Breast epithelium (tissue), 4 donors: ENCODE measurements around the gene DDX39B. TPM values are rescaled to one million over a fixed set of nuclear protein-coding genes. Genes with fewer than 3 reads are reported as not detected.

Experiments
- DNase-seq, 2 donors: peaks; one replicate each; pipeline ENCODE4 v3.0.0-alpha.2; 2019; ENCODE audit warnings: low spot score in 2 of 2
- H3K27ac ChIP-seq, 2 donors: fragments of 200-600 bp; sonication (generic) in 1 of 2; one replicate each; pipeline ENCODE4 v1.5.1; 2016 to 2019; ENCODE audit warnings: mild to moderate bottlenecking in 1 of 2
- H3K27me3 ChIP-seq, 2 donors: fragments of 200-600 bp; sonication (generic) in 1 of 2; one replicate each; pipeline versions ENCODE4 v1.5.1 to v1.6.0; 2017 to 2019; ENCODE audit warnings: control low read depth in 1 of 2, mild to moderate bottlenecking in 1 of 2
- H3K36me3 ChIP-seq: fragments of 200-600 bp; one replicate; pipeline ENCODE4 v1.5.1; 2019
- H3K4me1 ChIP-seq, 2 donors: fragments of 200-600 bp; sonication (generic); one replicate each; pipeline ENCODE4 v1.5.1; 2016 to 2019; ENCODE audit warnings: control low read depth in 1 of 2
- H3K4me3 ChIP-seq, 3 donors: fragments of 200-600 bp; sonication (generic); 1 replicate in 2 of 3; 2 replicates in 1 of 3; pipeline ENCODE4 v1.5.1; 2016 to 2019; ENCODE audit warnings: mild to moderate bottlenecking in 3 of 3, moderate library complexity in 2 of 3
- H3K9me3 ChIP-seq, 2 donors: fragments of 200-600 bp; sonication (generic) in 1 of 2; one replicate each; pipeline ENCODE4 v1.5.1; 2016 to 2019; ENCODE audit warnings: control low read depth in 1 of 2
- POLR2A ChIP-seq: fragments of 450-650 bp; IDR thresholded peaks from one replicate; pipeline ENCODE4 v1.6.1; 2016; ENCODE audit warnings: antibody characterized with exemption, mild to moderate bottlenecking, moderate library complexity
- POLR2AphosphoS5 ChIP-seq, 3 donors: sonication (generic); formaldehyde crosslinking; IDR thresholded peaks; one replicate each; pipeline ENCODE4 v1.6.1; 2017; ENCODE audit warnings: antibody characterized with exemption in 3 of 3
- intact Hi-C: fragments of 100-400 bp; cut with DNase I; formaldehyde crosslinking; loops from one replicate; pipeline ENCODE4 v1.15.1; 2023; ENCODE audit warnings: low total_unique reads
- total RNA-seq, 3 donors: library from RNA; depleted of rRNA; stranded (reverse); fragments of >200 nt; gene quantifications; one replicate each; pipeline ENCODE4 v1.1.0, GENCODE V29; 2016
- TF ChIP-seq, protein P1 (sequence below), 3 donors: fragments of 450-650 bp; IDR thresholded peaks; one replicate each; pipeline ENCODE4 v1.5.1; 2016 to 2017; ENCODE audit warnings: antibody characterized with exemption in 3 of 3, mild to moderate bottlenecking in 3 of 3, moderate library complexity in 3 of 3

The DDX39B gene
- total RNA-seq, 3 donors from 2014 or later = 315 to 336 (median 334) TPM

DNA sequence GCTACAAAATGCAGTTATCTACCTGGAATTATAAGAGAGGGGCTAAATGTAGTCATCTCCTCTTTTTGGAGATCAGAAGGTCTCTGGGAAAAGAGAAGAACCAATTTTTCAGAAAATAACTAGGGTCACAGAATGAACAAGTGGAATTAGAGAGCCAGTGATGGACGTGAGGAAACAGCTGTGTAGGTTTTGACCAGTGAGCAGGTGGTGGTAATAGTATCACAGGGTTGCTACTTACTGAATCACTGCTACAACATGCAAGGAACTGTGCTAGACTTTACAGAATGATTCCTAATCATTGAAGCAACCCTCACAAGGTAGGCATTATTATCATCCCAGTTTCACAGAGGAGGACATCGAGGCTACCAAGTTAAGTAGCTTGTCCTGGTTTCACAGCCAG lies 2.9 kb upstream of the DDX39B start:
- Histone ChIP-seq H3K27ac (no peak overlapping the region), H3K4me1 (peaks cover 2 to 19% of the 10 kb centered on the region in 2 donors), H3K9me3 (no peaks in the 10 kb centered on the region), H3K36me3 (no peaks in the 10 kb centered on the region), H3K27me3 (no peaks in the 10 kb centered on the region), H3K4me3 (no peak overlapping the region)
- DNase-seq = no peak
- intact Hi-C loops = loop anchor here (5.0 kb wide), 1 partner anchor 48 kb away; the partner anchor contains the start of gene NCR3
- TF ChIP-seq, protein P1, sequence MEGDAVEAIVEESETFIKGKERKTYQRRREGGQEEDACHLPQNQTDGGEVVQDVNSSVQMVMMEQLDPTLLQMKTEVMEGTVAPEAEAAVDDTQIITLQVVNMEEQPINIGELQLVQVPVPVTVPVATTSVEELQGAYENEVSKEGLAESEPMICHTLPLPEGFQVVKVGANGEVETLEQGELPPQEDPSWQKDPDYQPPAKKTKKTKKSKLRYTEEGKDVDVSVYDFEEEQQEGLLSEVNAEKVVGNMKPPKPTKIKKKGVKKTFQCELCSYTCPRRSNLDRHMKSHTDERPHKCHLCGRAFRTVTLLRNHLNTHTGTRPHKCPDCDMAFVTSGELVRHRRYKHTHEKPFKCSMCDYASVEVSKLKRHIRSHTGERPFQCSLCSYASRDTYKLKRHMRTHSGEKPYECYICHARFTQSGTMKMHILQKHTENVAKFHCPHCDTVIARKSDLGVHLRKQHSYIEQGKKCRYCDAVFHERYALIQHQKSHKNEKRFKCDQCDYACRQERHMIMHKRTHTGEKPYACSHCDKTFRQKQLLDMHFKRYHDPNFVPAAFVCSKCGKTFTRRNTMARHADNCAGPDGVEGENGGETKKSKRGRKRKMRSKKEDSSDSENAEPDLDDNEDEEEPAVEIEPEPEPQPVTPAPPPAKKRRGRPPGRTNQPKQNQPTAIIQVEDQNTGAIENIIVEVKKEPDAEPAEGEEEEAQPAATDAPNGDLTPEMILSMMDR (IDR thresholded peaks at IDR 0.05) = no peak
- no peak for TF ChIP-seq POLR2A
- TF ChIP-seq POLR2AphosphoS5 (IDR thresholded peaks at IDR 0.05) = no peak

DNA sequence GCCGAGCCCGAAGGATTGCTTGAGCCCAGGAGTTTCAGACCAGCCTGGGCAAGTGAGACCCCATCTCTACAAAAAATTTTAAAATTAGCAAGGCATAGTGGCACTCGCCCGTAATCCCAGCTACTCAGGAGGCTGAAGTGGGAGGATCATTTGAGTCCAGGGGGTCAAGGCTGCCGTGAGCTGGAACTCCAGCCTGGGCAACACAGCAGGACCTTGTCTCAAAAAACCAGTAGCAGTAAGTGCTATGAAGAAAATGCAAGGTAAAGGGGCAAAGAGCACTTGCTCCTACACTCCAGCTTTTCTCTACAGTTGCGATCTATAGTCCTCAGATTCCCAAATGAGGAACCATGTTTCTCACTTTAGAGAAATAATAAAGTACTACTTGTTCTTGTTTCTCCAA lies 1.8 kb upstream of the DDX39B start:
- Histone ChIP-seq H3K27ac (no peak overlapping the region), H3K4me1 (peaks cover 11 to 29% of the 10 kb centered on the region in 2 donors)
- intact Hi-C loops = no loop called here

DNA sequence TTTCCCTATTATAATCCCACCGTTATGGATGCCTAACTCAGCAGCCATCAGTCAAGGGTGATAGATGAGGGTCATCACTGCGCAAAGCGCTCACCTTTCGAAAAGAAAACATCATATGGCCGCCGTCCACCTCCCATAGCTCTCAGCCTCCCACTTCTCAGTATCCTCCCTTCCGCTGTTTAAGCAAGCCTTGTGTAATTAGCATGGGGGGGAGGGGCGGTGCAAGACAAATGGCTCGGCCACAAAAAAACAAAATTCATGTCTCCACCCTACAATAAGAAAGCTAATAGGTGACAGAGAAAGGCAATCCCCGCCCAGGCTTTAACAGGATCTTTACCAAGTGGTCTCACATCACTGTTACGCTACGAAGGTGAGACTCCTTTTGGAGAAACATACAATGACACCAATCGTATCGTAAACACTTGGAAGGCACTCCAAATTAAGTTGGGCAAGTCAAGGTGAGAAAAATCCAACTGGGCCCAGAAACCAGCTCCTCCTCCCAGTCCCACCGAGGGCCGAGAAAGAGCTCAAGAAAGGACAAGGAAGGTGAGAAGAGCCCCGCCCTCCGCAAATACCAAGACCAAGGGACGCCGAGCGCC lies 645 bp downstream of the DDX39B start:
- Histone ChIP-seq H3K27ac (peak overlapping the region; percentile 95 to 97), H3K4me1 (peaks cover 11 to 22% of the 10 kb centered on the region in 2 donors), H3K27me3 (no peaks in the 10 kb centered on the region), H3K9me3 (no peaks in the 10 kb centered on the region), H3K4me3 (peak overlapping the region; percentile 62 to 80 (median 67)), H3K36me3 (peaks cover 2% of the 10 kb centered on the region)
- DNase-seq = peak in 1 of 2 donors; percentile 39
- TF ChIP-seq, protein P1 (IDR thresholded peaks at IDR 0.05) = peak in 1 of 3 donors; percentile 7
- peak in 1 of 3 donors; percentile 7 for TF ChIP-seq POLR2AphosphoS5 (IDR thresholded peaks at IDR 0.05)
- TF ChIP-seq POLR2A = no peak
- intact Hi-C loops = no loop called here

More for the DNA sequence above, 1.8 kb upstream of the DDX39B start:
- H3K36me3 ChIP-seq = no peaks in the 10 kb centered on the region
- no peaks in the 10 kb centered on the region for H3K9me3 ChIP-seq
- no peak for TF ChIP-seq POLR2A
- TF ChIP-seq, protein P1 (IDR thresholded peaks at IDR 0.05) = no peak
- no peak for TF ChIP-seq POLR2AphosphoS5 (IDR thresholded peaks at IDR 0.05)
- H3K4me3 ChIP-seq = no peak overlapping the region
- no peak for DNase-seq
- H3K27me3 ChIP-seq = no peaks in the 10 kb centered on the region

DNA sequence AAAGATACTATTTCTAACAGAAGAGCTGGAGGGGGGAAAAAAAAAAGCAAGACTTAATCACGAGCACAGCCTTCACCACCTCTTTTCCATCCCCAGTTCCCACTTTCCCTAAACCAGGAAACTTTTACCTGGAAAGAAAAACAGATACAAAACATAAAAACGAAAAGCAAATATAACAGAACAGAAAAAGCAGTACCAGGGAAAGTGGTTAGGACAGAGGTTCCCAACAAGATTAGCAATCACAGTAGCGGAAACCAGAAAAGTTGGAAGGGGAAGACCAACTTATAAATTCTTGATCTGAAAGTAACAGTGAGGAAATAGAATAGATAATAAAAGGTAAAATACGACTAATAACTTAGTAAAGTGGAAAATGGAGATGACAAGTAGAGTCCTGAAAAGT lies 1.2 kb downstream of the DDX39B start:
- intact Hi-C loops = no loop called here
- DNase-seq = no peak
- Histone ChIP-seq H3K36me3 (peaks cover 7% of the 10 kb centered on the region), H3K27me3 (no peaks in the 10 kb centered on the region), H3K4me3 (peak overlapping the region; percentile 62 to 80 (median 67)), H3K4me1 (peaks cover 11 to 22% of the 10 kb centered on the region in 2 donors), H3K27ac (peak overlapping the region; percentile 95 to 97), H3K9me3 (no peaks in the 10 kb centered on the region)
- no peak for TF ChIP-seq POLR2AphosphoS5 (IDR thresholded peaks at IDR 0.05)
- no peak for TF ChIP-seq POLR2A
- TF ChIP-seq, protein P1 (IDR thresholded peaks at IDR 0.05) = no peak

DNA sequence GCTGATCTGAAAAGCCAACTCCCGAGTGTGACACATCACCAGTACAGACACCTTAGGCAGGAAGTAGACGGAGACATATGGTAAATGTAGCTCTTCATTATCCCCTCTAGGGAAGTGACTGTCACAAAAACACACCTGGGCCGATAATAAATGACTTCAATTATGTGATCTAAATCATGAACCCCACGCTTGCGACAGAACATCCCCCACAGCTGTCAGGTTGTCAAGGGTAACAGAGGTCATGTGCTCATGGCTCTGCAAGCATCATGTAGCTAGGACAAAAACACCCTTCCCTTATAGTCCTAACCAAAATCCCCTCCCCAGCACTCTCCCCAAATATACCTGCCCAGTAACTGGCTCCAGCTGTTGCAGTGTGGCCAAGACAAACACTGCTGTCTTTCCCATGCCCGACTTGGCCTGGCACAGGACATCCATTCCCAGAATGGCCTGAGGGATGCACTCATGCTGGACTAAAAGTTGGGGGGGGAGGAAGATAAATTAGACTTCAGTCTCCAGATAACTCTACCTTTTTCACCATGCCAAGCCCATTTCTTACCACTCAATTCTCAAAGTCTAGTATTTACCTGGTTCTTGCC lies 2.9 kb downstream of the DDX39B start:
- no peak for DNase-seq
- Histone ChIP-seq H3K4me3 (peak overlapping the region in 2 of 3 donors; percentile 25 to 80), H3K36me3 (peaks cover 22% of the 10 kb centered on the region), H3K9me3 (no peaks in the 10 kb centered on the region), H3K27me3 (no peaks in the 10 kb centered on the region), H3K4me1 (peaks cover 11 to 22% of the 10 kb centered on the region in 2 donors), H3K27ac (peak overlapping the region in 1 of 2 donors; percentile 95)
- TF ChIP-seq POLR2AphosphoS5 (IDR thresholded peaks at IDR 0.05) (no peak), POLR2A (no peak)
- TF ChIP-seq, protein P1 (IDR thresholded peaks at IDR 0.05) = no peak
- intact Hi-C loops = no loop called here
